GM23338 (cell line): ENCODE data around the gene GTF3C2. TPM values are rescaled to one million over a fixed set of nuclear protein-coding genes. Genes with fewer than 3 reads are reported as not detected.

ENCODE experiments used
- ATAC-seq: fragments of 200-7000 bp; cut with Tn5 transposase; 3 replicates; pipeline ENCODE4 v1.9.1; 2020
- DNase-seq: peaks from one replicate; pipeline ENCODE4 v3.0.0-alpha.2; 2015; ENCODE audit warnings: low spot score
- H2AFZ ChIP-seq: fragments of 200-600 bp; sonication (generic); 2 replicates; pipeline ENCODE4 v1.8.0; 2016; ENCODE audit warnings: antibody characterized with exemption, mild to moderate bottlenecking, moderate library complexity
- H3F3A ChIP-seq: fragments of 200-600 bp; sonication (generic); replicated peaks from 2 replicates; pipeline ENCODE4 v1.8.0; 2017; ENCODE audit warnings: antibody characterized with exemption, mixed run types, low read depth
- H3K27ac ChIP-seq: fragments of 200-600 bp; sonication (generic); 2 replicates; pipeline ENCODE4 v1.6.1; 2016; ENCODE audit warnings: low read depth
- H3K27me3 ChIP-seq: fragments of 200-600 bp; sonication (generic); 2 replicates; pipeline ENCODE4 v1.8.0; 2016; ENCODE audit warnings: mild to moderate bottlenecking, mixed run types, moderate library complexity; ENCODE audit not compliant: insufficient read depth
- H3K36me3 ChIP-seq: fragments of 200-600 bp; sonication (generic); 2 replicates; pipeline ENCODE4 v1.8.0; 2016; ENCODE audit warnings: mild to moderate bottlenecking; ENCODE audit not compliant: insufficient read depth
- H3K4me1 ChIP-seq: fragments of 200-600 bp; sonication (generic); 2 replicates; pipeline ENCODE4 v1.8.0; 2016; ENCODE audit warnings: mild to moderate bottlenecking, moderate library complexity; ENCODE audit not compliant: insufficient read depth
- H3K4me2 ChIP-seq: fragments of 200-600 bp; sonication (generic); 2 replicates; pipeline ENCODE4 v1.7.1; 2017; ENCODE audit warnings: mixed run types
- H3K4me3 ChIP-seq: fragments of 200-600 bp; sonication (generic); 2 replicates; pipeline ENCODE4 v1.6.1; 2016; ENCODE audit warnings: mixed run types
- H3K79me2 ChIP-seq: fragments of 200-600 bp; sonication (generic); replicated peaks from 2 replicates; pipeline ENCODE4 v1.8.0; 2017; ENCODE audit warnings: mild to moderate bottlenecking; ENCODE audit not compliant: insufficient read depth
- H3K9me2 ChIP-seq: fragments of 200-600 bp; sonication (generic); 2 replicates; pipeline ENCODE4 v1.8.0; 2017; ENCODE audit not compliant: insufficient read depth
- H4K20me1 ChIP-seq: fragments of 200-600 bp; sonication (generic); replicated peaks from 2 replicates; pipeline ENCODE4 v1.8.0; 2017; ENCODE audit warnings: mild to moderate bottlenecking; ENCODE audit not compliant: insufficient read depth
- H3K27ac Mint-ChIP-seq: 2 replicates; pipeline ENCODE4 v1.8.0; 2020; ENCODE audit warnings: inconsistent platforms, mild to moderate bottlenecking, moderate library complexity, mixed read lengths
- H3K27me3 Mint-ChIP-seq: 3 replicates; pipeline ENCODE4 v1.8.0; 2022; ENCODE audit warnings: low read depth, mild to moderate bottlenecking, moderate library complexity, mixed read lengths, inconsistent platforms; ENCODE audit not compliant: insufficient read depth, poor library complexity
- H3K36me3 Mint-ChIP-seq: 3 replicates; pipeline ENCODE4 v1.8.0; 2021; ENCODE audit warnings: low read depth, mild to moderate bottlenecking, inconsistent platforms, moderate library complexity, mixed read lengths
- H3K4me1 Mint-ChIP-seq: 3 replicates; pipeline ENCODE4 v1.8.0; 2020; ENCODE audit warnings: mild to moderate bottlenecking, inconsistent platforms, mixed read lengths
- H3K4me3 Mint-ChIP-seq: 3 replicates; pipeline ENCODE4 v1.8.0; 2021; ENCODE audit warnings: moderate library complexity, mild to moderate bottlenecking, inconsistent platforms, mixed read lengths
- H3K9me3 Mint-ChIP-seq: 3 replicates; pipeline ENCODE4 v1.8.0; 2020; ENCODE audit warnings: moderate library complexity, mild to moderate bottlenecking, inconsistent platforms, mixed read lengths
- CREB1 ChIP-seq: fragments of 250-450 bp; sonication (Bioruptor Pico); IDR thresholded peaks from 2 replicates; pipeline ENCODE4 v1.5.0; 2020; ENCODE audit warnings: low read depth, mild to moderate bottlenecking, moderate library complexity
- CTCF ChIP-seq, 2 experiments: fragments of 200-600 bp in 1 of 2; sonication (generic) in 1 of 2; conservative IDR thresholded peaks; 2 replicates each; pipeline versions ENCODE4 v1.5.1 to v1.6.1; 2016 to 2017; ENCODE audit warnings: antibody characterized with exemption in 2 of 2, low read depth in 2 of 2, mild to moderate bottlenecking in 2 of 2, moderate library complexity in 1 of 2
- JUNB ChIP-seq: IDR thresholded peaks from one replicate; pipeline ENCODE4 v1.6.1; 2016; ENCODE audit warnings: antibody characterized with exemption; ENCODE audit not compliant: unreplicated experiment
- NANOG ChIP-seq: IDR thresholded peaks from 2 replicates; pipeline ENCODE4 v1.6.1; 2016; ENCODE audit warnings: antibody characterized with exemption, borderline replicate concordance
- POLR2AphosphoS5 ChIP-seq: IDR thresholded peaks from 2 replicates; pipeline ENCODE4 v1.6.1; 2016; ENCODE audit warnings: antibody characterized with exemption, low read depth
- STAT1 ChIP-seq: IDR thresholded peaks from one replicate; pipeline ENCODE4 v1.6.1; 2016; ENCODE audit warnings: antibody characterized with exemption; ENCODE audit not compliant: unreplicated experiment
- ZNF114 ChIP-seq: fragments of 250-450 bp; sonication (Bioruptor Pico); IDR thresholded peaks from 2 replicates; pipeline ENCODE4 v1.5.0; 2020; ENCODE audit warnings: mild to moderate bottlenecking, moderate library complexity
- polyA plus RNA-seq: library from polyadenylated mRNA; unstranded; fragments of >200 nt; fragmentation: Nextera tagmentation; extraction: Ambion mirVana; gene quantifications from 2 replicates; pipeline ENCODE4 v1.2.1, GENCODE V29; 2016
- total RNA-seq: library from RNA; depleted of rRNA; stranded (reverse); fragments of >200 nt; shearing (Covaris generic); gene quantifications from 2 replicates; pipeline ENCODE4 v1.2.3, GENCODE V29; 2014
- TF ChIP-seq, protein P1 (sequence below): fragments of 250-450 bp; sonication (Bioruptor Pico); IDR thresholded peaks from 2 replicates; pipeline ENCODE4 v1.5.0; 2020; ENCODE audit warnings: mild to moderate bottlenecking, moderate library complexity

GTF3C2 gene
- total and polyA plus RNA-seq, 2 experiments from 2014 or later = 69.1 to 118 TPM

- TF ChIP-seq STAT1 (no peak), POLR2AphosphoS5 (no peak)
- H3K4me3 ChIP-seq = no peak overlapping the region
- H3K36me3 ChIP-seq = no peaks in the 10 kb centered on the region
- H3K27ac ChIP-seq = no peak overlapping the region
- H4K20me1 ChIP-seq = 0 out of 2 replicates have a peak, but pooled peaks cover 3% of the 10 kb centered on the region
- no peak overlapping the region for H3K4me2 ChIP-seq
- Mint-ChIP-seq H3K4me1 (peaks cover 15% of the 10 kb centered on the region; the same call in 2 of the 3 replicates), H3K27me3 (no peaks in the 10 kb centered on the region), H3K36me3 (no peaks in the 10 kb centered on the region; the same call in 2 of the 3 replicates), H3K4me3 (no peak overlapping the region), H3K9me3 (no peaks in the 10 kb centered on the region), H3K27ac (no peak overlapping the region)
- no peaks in the 10 kb centered on the region for H3K79me2 ChIP-seq
- no peaks in the 10 kb centered on the region for H3K9me2 ChIP-seq
- no peaks in the 10 kb centered on the region for H3K27me3 ChIP-seq
- no peaks in the 10 kb centered on the region for H3F3A ChIP-seq
- peaks cover 12% of the 10 kb centered on the region for H3K4me1 ChIP-seq
- DNase-seq (no peak), ATAC-seq (peak; percentile 64)
- H2AFZ ChIP-seq = no peak overlapping the region
Observed at GRCh38 chr2:27315122-27315521, 41.4 kb downstream of the GTF3C2 start.

DNA sequence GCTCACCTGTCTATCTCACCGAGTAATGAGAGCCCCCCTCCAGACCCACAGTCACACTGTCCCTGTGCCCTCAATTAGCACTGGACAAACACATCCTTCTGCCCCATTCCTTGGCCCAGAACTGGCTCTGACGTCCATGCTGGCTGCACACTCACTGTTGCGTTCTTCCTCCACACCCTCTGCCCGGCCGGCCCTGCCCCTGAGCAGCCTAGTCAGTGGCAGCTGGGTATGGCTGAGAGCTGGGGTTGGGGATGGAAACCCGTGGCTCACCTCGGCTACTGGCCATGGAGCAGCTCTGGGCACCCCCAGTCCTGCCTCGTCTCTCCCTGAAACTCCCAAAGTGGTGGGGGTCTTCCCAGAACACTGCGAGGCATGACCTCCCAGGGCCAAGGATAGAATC is 41.9 kb downstream of the GTF3C2 start:
- no peaks in the 10 kb centered on the region for H3K9me2 ChIP-seq
- peaks cover 2% of the 10 kb centered on the region; the same call in 1 of the 3 replicates for H3K36me3 Mint-ChIP-seq
- H3K4me1 ChIP-seq = peaks cover 12% of the 10 kb centered on the region
- H3F3A ChIP-seq = no peaks in the 10 kb centered on the region
- H3K27me3 ChIP-seq = peaks cover 2% of the 10 kb centered on the region; the same call in 1 of the 2 replicates
- no peaks in the 10 kb centered on the region for H3K79me2 ChIP-seq
- H3K27me3 Mint-ChIP-seq = peaks cover 2% of the 10 kb centered on the region
- peaks cover 15% of the 10 kb centered on the region; the same call in 2 of the 3 replicates for H3K4me1 Mint-ChIP-seq
- ATAC-seq = no peak; the same call in 2 of the 3 replicates
- H3K4me2 ChIP-seq = no peak overlapping the region
- H3K27ac ChIP-seq = no peak overlapping the region
- H2AFZ ChIP-seq = no peak overlapping the region
- H4K20me1 ChIP-seq = 0 out of 2 replicates have a peak, but pooled peaks cover 3% of the 10 kb centered on the region
- no peak overlapping the region for H3K27ac Mint-ChIP-seq
- no peaks in the 10 kb centered on the region for H3K9me3 Mint-ChIP-seq
- no peak overlapping the region for H3K4me3 Mint-ChIP-seq
- H3K36me3 ChIP-seq = no peaks in the 10 kb centered on the region
- no peak for DNase-seq
- no peak overlapping the region for H3K4me3 ChIP-seq
- no peak for TF ChIP-seq JUNB

GRCh38 chr2:27313882-27314645 is 42.5 kb downstream of the GTF3C2 start:
- H3F3A ChIP-seq = no peaks in the 10 kb centered on the region
- H3K27ac ChIP-seq = no peak overlapping the region
- Mint-ChIP-seq H3K27me3 (peaks cover 8% of the 10 kb centered on the region), H3K4me1 (peaks cover 15% of the 10 kb centered on the region; the same call in 2 of the 3 replicates), H3K9me3 (no peaks in the 10 kb centered on the region), H3K36me3 (peaks cover 5% of the 10 kb centered on the region; the same call in 1 of the 3 replicates), H3K27ac (no peak overlapping the region), H3K4me3 (no peak overlapping the region)
- no peak overlapping the region for H3K4me3 ChIP-seq
- ATAC-seq (no peak), DNase-seq (no peak)
- H3K4me2 ChIP-seq = no peak overlapping the region
- no peak overlapping the region for H2AFZ ChIP-seq
- H3K27me3 ChIP-seq = peaks cover 8% of the 10 kb centered on the region
- no peaks in the 10 kb centered on the region for H3K9me2 ChIP-seq
- H3K36me3 ChIP-seq = no peaks in the 10 kb centered on the region
- peaks cover 12% of the 10 kb centered on the region for H3K4me1 ChIP-seq
- no peaks in the 10 kb centered on the region for H3K79me2 ChIP-seq
- 0 out of 2 replicates have a peak, but pooled peaks cover 3% of the 10 kb centered on the region for H4K20me1 ChIP-seq
- TF ChIP-seq CREB1 = no peak
- TF ChIP-seq CTCF (conservative IDR thresholded peaks at IDR 0.05; ENCODE audit: low read depth in 2 of 2) = no peak
- no peak for TF ChIP-seq ZNF114 (CRISPR knock-in tag)
- TF ChIP-seq NANOG = no peak
- TF ChIP-seq, protein P1, sequence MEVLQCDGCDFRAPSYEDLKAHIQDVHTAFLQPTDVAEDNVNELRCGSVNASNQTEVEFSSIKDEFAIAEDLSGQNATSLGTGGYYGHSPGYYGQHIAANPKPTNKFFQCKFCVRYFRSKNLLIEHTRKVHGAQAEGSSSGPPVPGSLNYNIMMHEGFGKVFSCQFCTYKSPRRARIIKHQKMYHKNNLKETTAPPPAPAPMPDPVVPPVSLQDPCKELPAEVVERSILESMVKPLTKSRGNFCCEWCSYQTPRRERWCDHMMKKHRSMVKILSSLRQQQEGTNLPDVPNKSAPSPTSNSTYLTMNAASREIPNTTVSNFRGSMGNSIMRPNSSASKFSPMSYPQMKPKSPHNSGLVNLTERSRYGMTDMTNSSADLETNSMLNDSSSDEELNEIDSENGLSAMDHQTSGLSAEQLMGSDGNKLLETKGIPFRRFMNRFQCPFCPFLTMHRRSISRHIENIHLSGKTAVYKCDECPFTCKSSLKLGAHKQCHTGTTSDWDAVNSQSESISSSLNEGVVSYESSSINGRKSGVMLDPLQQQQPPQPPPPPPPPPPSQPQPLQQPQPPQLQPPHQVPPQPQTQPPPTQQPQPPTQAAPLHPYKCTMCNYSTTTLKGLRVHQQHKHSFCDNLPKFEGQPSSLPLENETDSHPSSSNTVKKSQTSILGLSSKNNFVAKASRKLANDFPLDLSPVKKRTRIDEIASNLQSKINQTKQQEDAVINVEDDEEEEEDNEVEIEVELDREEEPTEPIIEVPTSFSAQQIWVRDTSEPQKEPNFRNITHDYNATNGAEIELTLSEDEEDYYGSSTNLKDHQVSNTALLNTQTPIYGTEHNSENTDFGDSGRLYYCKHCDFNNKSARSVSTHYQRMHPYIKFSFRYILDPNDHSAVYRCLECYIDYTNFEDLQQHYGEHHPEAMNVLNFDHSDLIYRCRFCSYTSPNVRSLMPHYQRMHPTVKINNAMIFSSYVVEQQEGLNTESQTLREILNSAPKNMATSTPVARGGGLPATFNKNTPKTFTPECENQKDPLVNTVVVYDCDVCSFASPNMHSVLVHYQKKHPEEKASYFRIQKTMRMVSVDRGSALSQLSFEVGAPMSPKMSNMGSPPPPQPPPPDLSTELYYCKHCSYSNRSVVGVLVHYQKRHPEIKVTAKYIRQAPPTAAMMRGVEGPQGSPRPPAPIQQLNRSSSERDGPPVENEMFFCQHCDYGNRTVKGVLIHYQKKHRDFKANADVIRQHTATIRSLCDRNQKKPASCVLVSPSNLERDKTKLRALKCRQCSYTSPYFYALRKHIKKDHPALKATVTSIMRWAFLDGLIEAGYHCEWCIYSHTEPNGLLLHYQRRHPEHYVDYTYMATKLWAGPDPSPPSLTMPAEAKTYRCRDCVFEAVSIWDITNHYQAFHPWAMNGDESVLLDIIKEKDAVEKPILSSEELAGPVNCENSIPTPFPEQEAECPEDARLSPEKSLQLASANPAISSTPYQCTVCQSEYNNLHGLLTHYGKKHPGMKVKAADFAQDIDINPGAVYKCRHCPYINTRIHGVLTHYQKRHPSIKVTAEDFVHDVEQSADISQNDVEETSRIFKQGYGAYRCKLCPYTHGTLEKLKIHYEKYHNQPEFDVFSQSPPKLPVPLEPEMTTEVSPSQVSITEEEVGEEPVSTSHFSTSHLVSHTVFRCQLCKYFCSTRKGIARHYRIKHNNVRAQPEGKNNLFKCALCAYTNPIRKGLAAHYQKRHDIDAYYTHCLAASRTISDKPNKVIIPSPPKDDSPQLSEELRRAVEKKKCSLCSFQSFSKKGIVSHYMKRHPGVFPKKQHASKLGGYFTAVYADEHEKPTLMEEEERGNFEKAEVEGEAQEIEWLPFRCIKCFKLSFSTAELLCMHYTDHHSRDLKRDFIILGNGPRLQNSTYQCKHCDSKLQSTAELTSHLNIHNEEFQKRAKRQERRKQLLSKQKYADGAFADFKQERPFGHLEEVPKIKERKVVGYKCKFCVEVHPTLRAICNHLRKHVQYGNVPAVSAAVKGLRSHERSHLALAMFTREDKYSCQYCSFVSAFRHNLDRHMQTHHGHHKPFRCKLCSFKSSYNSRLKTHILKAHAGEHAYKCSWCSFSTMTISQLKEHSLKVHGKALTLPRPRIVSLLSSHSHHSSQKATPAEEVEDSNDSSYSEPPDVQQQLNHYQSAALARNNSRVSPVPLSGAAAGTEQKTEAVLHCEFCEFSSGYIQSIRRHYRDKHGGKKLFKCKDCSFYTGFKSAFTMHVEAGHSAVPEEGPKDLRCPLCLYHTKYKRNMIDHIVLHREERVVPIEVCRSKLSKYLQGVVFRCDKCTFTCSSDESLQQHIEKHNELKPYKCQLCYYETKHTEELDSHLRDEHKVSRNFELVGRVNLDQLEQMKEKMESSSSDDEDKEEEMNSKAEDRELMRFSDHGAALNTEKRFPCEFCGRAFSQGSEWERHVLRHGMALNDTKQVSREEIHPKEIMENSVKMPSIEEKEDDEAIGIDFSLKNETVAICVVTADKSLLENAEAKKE (CRISPR knock-in tag) = no peak
